Skeletal muscle satellite cell (primary cell): ENCODE results near the gene MRNIP.
A peak's percentile ranks its signal among the peaks of the same experiment; 100 is the strongest.

Experiments
- H3K27me3 ChIP-seq: 2 replicates; pipeline ENCODE4 v1.7.0; 2013; ENCODE audit warnings: low read length; ENCODE audit not compliant: control insufficient read depth, insufficient read depth
- H3K36me3 ChIP-seq: 2 replicates; pipeline ENCODE4 v1.7.0; 2013; ENCODE audit warnings: mild to moderate bottlenecking, control low read depth, low read length; ENCODE audit not compliant: insufficient read depth
- H3K4me1 ChIP-seq: 2 replicates; pipeline ENCODE4 v1.7.0; 2013; ENCODE audit warnings: low read length; ENCODE audit not compliant: control insufficient read depth, insufficient read depth
- H3K4me2 ChIP-seq: 2 replicates; pipeline ENCODE4 v1.7.0; 2013; ENCODE audit warnings: mild to moderate bottlenecking, low read length
- H3K4me3 ChIP-seq: 2 replicates; pipeline ENCODE4 v1.7.0; 2013; ENCODE audit warnings: low read length
- H3K9ac ChIP-seq: 2 replicates; pipeline ENCODE4 v1.7.0; 2013; ENCODE audit warnings: mild to moderate bottlenecking, low read depth, low read length, moderate library complexity
- H3K9me3 ChIP-seq: replicated peaks from 2 replicates; pipeline ENCODE4 v1.7.0; 2013; ENCODE audit warnings: mild to moderate bottlenecking, control low read depth, low read length

Gene MRNIP

GRCh38 chr5:179822059-179822432, 36.6 kb downstream of the MRNIP start:
- peaks cover 60% of the 10 kb centered on the region for H3K4me1 ChIP-seq
- peak overlapping the region; percentile 76 for H3K4me3 ChIP-seq
- H3K4me2 ChIP-seq: peak overlapping the region; percentile 87
- H3K27me3 ChIP-seq: no peaks in the 10 kb centered on the region
- H3K9ac ChIP-seq: peak overlapping the region; percentile 96
- H3K36me3 ChIP-seq: peaks cover 50% of the 10 kb centered on the region
- H3K9me3 ChIP-seq: no peaks in the 10 kb centered on the region

- Histone ChIP-seq H3K27me3 (no peaks in the 10 kb centered on the region), H3K9ac (peak overlapping the region; percentile 96), H3K9me3 (no peaks in the 10 kb centered on the region), H3K4me2 (peak overlapping the region; percentile 87), H3K4me1 (peaks cover 62% of the 10 kb centered on the region), H3K4me3 (peak overlapping the region; percentile 76), H3K36me3 (peaks cover 45% of the 10 kb centered on the region)
Observed at GRCh38 chr5:179821298-179822058, 37.1 kb downstream of the MRNIP start.

GRCh38 chr5:179820483-179821297, 37.9 kb downstream of the MRNIP start, which contains the start of gene SQSTM1:
Gene SQSTM1 (plus strand): TSS chr5:179820905. CDS start chr5:179820937, 32 bp downstream.
- Histone ChIP-seq H3K27me3 (no peaks in the 10 kb centered on the region), H3K9ac (peak within 1 kb of the TSS; percentile 96), H3K9me3 (no peaks in the 10 kb centered on the region), H3K4me2 (peak within 1 kb of the TSS; percentile 87), H3K4me1 (peaks cover 62% of the 10 kb centered on the region), H3K36me3 (peaks cover 37% of the 10 kb centered on the region), H3K4me3 (peak within 1 kb of the TSS; percentile 76)

GRCh38 chr5:179820127-179820482, 38.5 kb downstream of the MRNIP start:
- peak overlapping the region; percentile 87 for H3K4me2 ChIP-seq
- H3K9ac ChIP-seq: peak overlapping the region; percentile 96
- peaks cover 61% of the 10 kb centered on the region for H3K4me1 ChIP-seq
- H3K4me3 ChIP-seq: peak overlapping the region; percentile 76
- no peaks in the 10 kb centered on the region for H3K9me3 ChIP-seq
- H3K27me3 ChIP-seq: no peaks in the 10 kb centered on the region
- H3K36me3 ChIP-seq: peaks cover 31% of the 10 kb centered on the region

GRCh38 chr5:179819296-179820126, 39.1 kb downstream of the MRNIP start:
- H3K9ac ChIP-seq: peak overlapping the region; percentile 96
- H3K36me3 ChIP-seq: peaks cover 25% of the 10 kb centered on the region
- peaks cover 56% of the 10 kb centered on the region for H3K4me1 ChIP-seq
- H3K27me3 ChIP-seq: no peaks in the 10 kb centered on the region
- H3K9me3 ChIP-seq: no peaks in the 10 kb centered on the region
- peak overlapping the region; percentile 87 for H3K4me2 ChIP-seq
- H3K4me3 ChIP-seq: peak overlapping the region; percentile 76

GRCh38 chr5:179818746-179819295, 39.8 kb downstream of the MRNIP start:
- no peaks in the 10 kb centered on the region for H3K9me3 ChIP-seq
- no peaks in the 10 kb centered on the region for H3K27me3 ChIP-seq
- H3K4me2 ChIP-seq: peak overlapping the region; percentile 87
- H3K4me1 ChIP-seq: peaks cover 53% of the 10 kb centered on the region
- peak overlapping the region; percentile 76 for H3K4me3 ChIP-seq
- H3K36me3 ChIP-seq: peaks cover 25% of the 10 kb centered on the region
- H3K9ac ChIP-seq: peak overlapping the region; percentile 96

GRCh38 chr5:179817890-179818745, 40.5 kb downstream of the MRNIP start:
- H3K36me3 ChIP-seq: peaks cover 22% of the 10 kb centered on the region
- peaks cover 51% of the 10 kb centered on the region for H3K4me1 ChIP-seq
- H3K27me3 ChIP-seq: no peaks in the 10 kb centered on the region
- peak overlapping the region; percentile 76 for H3K4me3 ChIP-seq
- peak overlapping the region; percentile 96 for H3K9ac ChIP-seq
- peak overlapping the region; percentile 87 for H3K4me2 ChIP-seq
- H3K9me3 ChIP-seq: no peaks in the 10 kb centered on the region

GRCh38 chr5:179817470-179817840, 41.2 kb downstream of the MRNIP start:
- H3K4me1 ChIP-seq: peaks cover 45% of the 10 kb centered on the region

GRCh38 chr5:179816796-179817469, 41.7 kb downstream of the MRNIP start:
- Histone ChIP-seq H3K4me1 (peaks cover 40% of the 10 kb centered on the region), H3K4me2 (peak overlapping the region; percentile 73), H3K4me3 (peak overlapping the region; percentile 54), H3K27me3 (no peaks in the 10 kb centered on the region), H3K9ac (peak overlapping the region; percentile 59), H3K36me3 (peaks cover 13% of the 10 kb centered on the region), H3K9me3 (no peaks in the 10 kb centered on the region)

More at GRCh38 chr5:179817470-179817840, 41.2 kb downstream of the MRNIP start:
- H3K27me3 ChIP-seq: no peaks in the 10 kb centered on the region
- H3K9ac ChIP-seq: peak overlapping the region; percentile 59
- H3K36me3 ChIP-seq: peaks cover 18% of the 10 kb centered on the region
- peak overlapping the region; percentile 54 for H3K4me3 ChIP-seq
- no peaks in the 10 kb centered on the region for H3K9me3 ChIP-seq
- peak overlapping the region; percentile 73 for H3K4me2 ChIP-seq

GRCh38 chr5:179816401-179816795, 42.2 kb downstream of the MRNIP start:
- H3K4me2 ChIP-seq: peak overlapping the region; percentile 73
- H3K36me3 ChIP-seq: peaks cover 15% of the 10 kb centered on the region
- H3K4me3 ChIP-seq: peak overlapping the region; percentile 54
- H3K9ac ChIP-seq: peak overlapping the region; percentile 59
- H3K9me3 ChIP-seq: no peaks in the 10 kb centered on the region
- H3K27me3 ChIP-seq: no peaks in the 10 kb centered on the region
- H3K4me1 ChIP-seq: peaks cover 39% of the 10 kb centered on the region
